Endothelial cell of umbilical vein (primary cell): Measurements from ENCODE around the gene CTNNA2. TPM values are rescaled to one million over a fixed set of nuclear protein-coding genes. Genes with fewer than 3 reads are reported as not detected.

Experiments used
- BruUV-seq: library from RNA; stranded (reverse); fragments of 400-500 nt; replicated peaks from 2 replicates; lab custom pipeline; 2021; lab: Mats Ljungman, UMichigan
- CTCF ChIA-PET: fragments of 300-600, 350-600 bp; sonication (Branson Sonifier 250); formaldehyde crosslinking; loops from one replicate; lab custom pipeline; 2021; ENCODE audit warnings: antibody characterized with exemption, inconsistent platforms; lab: Charles Lee
- POLR2A ChIA-PET: fragments of 300-600, 350-600 bp; sonication (Branson Sonifier 250); formaldehyde crosslinking; loops from one replicate; lab custom pipeline; 2021; ENCODE audit warnings: antibody characterized with exemption, inconsistent platforms; lab: Charles Lee
- DNase-seq: peaks from one replicate; pipeline ENCODE4 v3.0.0-alpha.2; 2011; ENCODE audit warnings: low read depth, low spot score
- FAIRE-seq: peaks from 2 replicates; lab custom pipeline; 2011; peaks lifted over from hg19 to GRCh38; lab: Jason Lieb, UNC
- H2AFZ ChIP-seq: 2 replicates; pipeline ENCODE4 v1.6.0; 2012; ENCODE audit warnings: low read depth, low read length, control low read depth, inconsistent platforms
- H3K27ac ChIP-seq: 2 replicates; pipeline ENCODE4 v1.5.1; 2011; ENCODE audit warnings: low read depth, mild to moderate bottlenecking, control low read depth, low read length, moderate library complexity; ENCODE audit not compliant: insufficient read depth
- H3K27me3 ChIP-seq, 2 experiments: 2 replicates each; pipeline versions ENCODE4 v1.6.0 to v1.6.1; 2011; ENCODE audit warnings: low read length in 2 of 2, mixed read lengths in 1 of 2; ENCODE audit not compliant: control insufficient read depth in 2 of 2, insufficient read depth in 2 of 2
- H3K36me3 ChIP-seq, 2 experiments: 2 replicates in 1 of 2; 3 replicates in 1 of 2; pipeline ENCODE4 v1.5.1; 2011; ENCODE audit warnings: low read length in 2 of 2, mild to moderate bottlenecking in 1 of 2, moderate library complexity in 1 of 2; ENCODE audit not compliant: control insufficient read depth in 2 of 2, insufficient read depth in 2 of 2; ENCODE audit errors: extremely low read depth in 1 of 2
- H3K4me1 ChIP-seq: 3 replicates; pipeline ENCODE4 v1.5.1; 2011; ENCODE audit warnings: mild to moderate bottlenecking, low read length; ENCODE audit not compliant: control insufficient read depth, insufficient read depth; ENCODE audit errors: extremely low read depth
- H3K4me2 ChIP-seq: 2 replicates; pipeline ENCODE4 v1.6.1; 2011; ENCODE audit warnings: low read length, control low read depth, mixed read lengths; ENCODE audit not compliant: insufficient read depth
- H3K4me3 ChIP-seq, 3 experiments: fragments of 200-600 bp in 1 of 3; sonication (generic), shearing (Covaris generic) in 1 of 3; replicated peaks in 1 of 3; 2 replicates each; pipeline ENCODE4 v1.5.1; 2011 to 2016; ENCODE audit warnings: control low read depth in 3 of 3, low read length in 3 of 3, mild to moderate bottlenecking in 2 of 3, inconsistent platforms in 1 of 3, low read depth in 1 of 3, moderate library complexity in 1 of 3; ENCODE audit not compliant: insufficient read depth in 1 of 3
- H3K79me2 ChIP-seq: 2 replicates; pipeline ENCODE4 v1.6.0; 2012; ENCODE audit warnings: low read length, inconsistent platforms; ENCODE audit not compliant: control insufficient read depth, insufficient read depth
- H3K9ac ChIP-seq: replicated peaks from 2 replicates; pipeline ENCODE3; 2011; ENCODE audit warnings: low read length, control low read depth; ENCODE audit not compliant: insufficient read depth; ENCODE audit errors: extremely low read depth
- H3K9me1 ChIP-seq: replicated peaks from 3 replicates; pipeline ENCODE4 v1.6.0; 2011; ENCODE audit warnings: mild to moderate bottlenecking, low read length; ENCODE audit not compliant: control insufficient read depth, insufficient read depth; ENCODE audit errors: extremely low read depth
- H3K9me3 ChIP-seq: replicated peaks from 2 replicates; pipeline ENCODE4 v1.5.1; 2012; ENCODE audit warnings: low read length, inconsistent platforms; ENCODE audit not compliant: control insufficient read depth, insufficient read depth
- H4K20me1 ChIP-seq: replicated peaks from 2 replicates; pipeline ENCODE3; 2011; ENCODE audit warnings: mild to moderate bottlenecking, low read length; ENCODE audit not compliant: control insufficient read depth, insufficient read depth; ENCODE audit errors: extremely low read depth
- CTCF ChIP-seq, 2 donors: IDR thresholded peaks; 1 replicate in 1 of 2; 2 replicates in 1 of 2; pipeline ENCODE4 v1.5.1; 2011; ENCODE audit warnings: low read length in 2 of 2, mild to moderate bottlenecking in 2 of 2, moderate library complexity in 2 of 2, control low read depth in 1 of 2, inconsistent platforms in 1 of 2, low read depth in 1 of 2; ENCODE audit not compliant: insufficient read depth in 1 of 2; ENCODE audit errors: extremely low read depth in 1 of 2
- EZH2 ChIP-seq: IDR thresholded peaks from 2 replicates; pipeline ENCODE4 v1.6.1; 2012; ENCODE audit warnings: borderline replicate concordance, low read depth, mild to moderate bottlenecking, moderate library complexity, low read length, inconsistent platforms; ENCODE audit not compliant: severe bottlenecking
- FOS ChIP-seq: IDR thresholded peaks from 2 replicates; pipeline ENCODE4 v1.6.1; 2011; ENCODE audit warnings: mild to moderate bottlenecking, low read length, moderate library complexity, borderline replicate concordance; ENCODE audit not compliant: insufficient read depth
- GATA2 ChIP-seq: IDR thresholded peaks from 2 replicates; pipeline ENCODE4 v1.7.0; 2011; ENCODE audit warnings: low read depth, mild to moderate bottlenecking, moderate library complexity, mixed read lengths, low read length; ENCODE audit not compliant: insufficient read length, insufficient read depth
- JUN ChIP-seq: IDR thresholded peaks from 2 replicates; pipeline ENCODE4 v1.6.1; 2011; ENCODE audit warnings: borderline replicate concordance, low read depth; ENCODE audit not compliant: insufficient read length, insufficient read depth
- MAX ChIP-seq: IDR thresholded peaks from 2 replicates; pipeline ENCODE4 v1.6.1; 2011; ENCODE audit not compliant: insufficient read depth, insufficient read length
- MYC ChIP-seq: IDR thresholded peaks from one replicate; pipeline ENCODE4 v1.6.1; 2011; ENCODE audit warnings: mild to moderate bottlenecking, low read depth, low read length
- POLR2A ChIP-seq: IDR thresholded peaks from 2 replicates; pipeline ENCODE4 v1.6.1; 2012; ENCODE audit warnings: low read depth, mild to moderate bottlenecking, control low read depth, low read length
- dilution Hi-C: fragments of 300-500 bp; cut with MboI; formaldehyde crosslinking; loops from one replicate; pipeline ENCODE4 v1.15.0; 2019; ENCODE audit warnings: low sequenced_read_pairs; ENCODE audit not compliant: extremely low pct_ligation_motif_present
- intact Hi-C: fragments of 100-400 bp; cut with micrococcal nuclease; formaldehyde crosslinking; loops from one replicate; pipeline ENCODE4 v1.10.0; 2022
- polyA plus RNA-seq, 4 experiments: library from polyadenylated mRNA; depleted of rRNA in 3 of 4; stranded (reverse) in 3 of 4; unstranded in 1 of 4; fragments of >200 nt; gene quantifications; 2 replicates each; pipeline versions ENCODE4 v1.2.1 to v1.2.3, GENCODE V29; 2011 to 2012; ENCODE audit warnings: missing spikeins in 1 of 4
- total RNA-seq: library from RNA; stranded (reverse); gene quantifications from 2 replicates; pipeline ENCODE4 v1.2.3, GENCODE V29; 2021

Gene CTNNA2
- total and polyA plus RNA-seq, 2 donors (not counting 3 experiments of a cell fraction or from before 2014, with no cell fraction given): not detected

GRCh38 chr2:79621252-79621651 lies 108.4 kb downstream of the CTNNA2 start:
- Histone ChIP-seq H3K27ac (no peak overlapping the region), H3K9me1 (no peaks in the 10 kb centered on the region), H3K79me2 (no peaks in the 10 kb centered on the region), H3K36me3 (no peaks in the 10 kb centered on the region), H4K20me1 (no peaks in the 10 kb centered on the region), H2AFZ (no peak overlapping the region), H3K9ac (no peak overlapping the region), H3K4me2 (no peak overlapping the region), H3K9me3 (peaks cover 6% of the 10 kb centered on the region), H3K27me3 (no peaks in the 10 kb centered on the region), H3K4me1 (no peaks in the 10 kb centered on the region), H3K4me3 (no peak overlapping the region)
- intact Hi-C loops (no loop called here), dilution Hi-C loops (no loop called here)
- BruUV-seq: no TSS peak
- ChIA-PET POLR2A (no interaction called here), CTCF (no interaction called here)
- DNase-seq: no peak
- FAIRE-seq: no peak
- TF ChIP-seq GATA2 (no peak), MAX (no peak), JUN (no peak), MYC (no peak), FOS (no peak), CTCF (IDR thresholded peaks at IDR 0.05; ENCODE audit: extremely low read depth in 1 of 2, insufficient read depth in 1 of 2, low read depth in 1 of 2, low read length in 2 of 2) (no peak), EZH2 (no peak), POLR2A (no peak)
